GM18951 (cell line): ENCODE results near the gene PGA3.
"Not testable (repeated sequence)": the region's sequence is repeated elsewhere in the genome, so short reads cannot be mapped to it uniquely, and the experiment has no call there.

Source experiments
- POLR2A ChIP-seq: IDR thresholded peaks from 4 replicates; pipeline ENCODE4 v1.6.1; 2011; ENCODE audit warnings: mild to moderate bottlenecking; ENCODE audit not compliant: insufficient read length, insufficient read depth; ENCODE audit errors: extremely low read depth
- in situ Hi-C: fragments of 300-500 bp; cut with MboI; formaldehyde crosslinking; loops from one replicate; pipeline ENCODE4 v1.12.0; 2022; ENCODE audit warnings: low sequenced_read_pairs, mixed read lengths, inconsistent platforms; ENCODE audit not compliant: unreplicated experiment

PGA3 gene

GRCh38 chr11:61241526-61241925 lies 38.2 kb downstream of the PGA3 start:
- in situ Hi-C loops = not testable (repeated sequence)

- in situ Hi-C loops = not testable (repeated sequence)
These were observed 42.1 kb downstream of the PGA3 start for GRCh38 chr11:61245284-61245964.

GRCh38 chr11:61248071-61248470 lies 44.8 kb downstream of the PGA3 start:
- in situ Hi-C loops = not testable (repeated sequence)

GRCh38 chr11:61249201-61249600 lies 45.9 kb downstream of the PGA3 start:
- in situ Hi-C loops = not testable (repeated sequence)

GRCh38 chr11:61250796-61251765 lies 47.8 kb downstream of the PGA3 start:
- in situ Hi-C loops = not testable (repeated sequence)

- in situ Hi-C loops = not testable (repeated sequence)
These were observed 49.0 kb downstream of the PGA3 start for GRCh38 chr11:61252332-61252731.

GRCh38 chr11:61254403-61255025 lies 51.2 kb downstream of the PGA3 start:
- no peak for TF ChIP-seq POLR2A
- in situ Hi-C loops = no loop called here

GRCh38 chr11:61256710-61257482 lies 53.6 kb downstream of the PGA3 start:
- in situ Hi-C loops = no loop called here

GRCh38 chr11:61258546-61258945 lies 55.2 kb downstream of the PGA3 start:
- in situ Hi-C loops = no loop called here
- no peak for TF ChIP-seq POLR2A

More at GRCh38 chr11:61256710-61257482, 53.6 kb downstream of the PGA3 start:
- no peak for TF ChIP-seq POLR2A

GRCh38 chr11:61259363-61259762 lies 56.0 kb downstream of the PGA3 start:
- no peak for TF ChIP-seq POLR2A
- in situ Hi-C loops = no loop called here
